Sigmoid colon (tissue), 7 donors: ENCODE data around the gene SPRTN. TPM values are rescaled to one million over a fixed set of nuclear protein-coding genes. Genes with fewer than 3 reads are reported as not detected.

Experiments
- DNase-seq: peaks from one replicate; pipeline ENCODE4 v3.0.0-alpha.2; 2019
- H3K27ac ChIP-seq, 4 donors: fragments of 200-600 bp; sonication (generic); one replicate each; pipeline ENCODE4 v1.5.1; 2016 to 2019; ENCODE audit warnings: mild to moderate bottlenecking in 1 of 4
- H3K27me3 ChIP-seq, 3 donors: fragments of 200-600 bp; sonication (generic); one replicate each; pipeline ENCODE4 v1.5.1; 2019; ENCODE audit warnings: mild to moderate bottlenecking in 1 of 3
- H3K36me3 ChIP-seq, 4 donors: fragments of 200-600 bp; sonication (generic); one replicate each; pipeline ENCODE4 v1.5.1; 2016 to 2019
- H3K4me1 ChIP-seq, 4 donors: fragments of 200-600 bp; sonication (generic); one replicate each; pipeline ENCODE4 v1.5.1; 2017 to 2019
- H3K4me3 ChIP-seq, 4 donors: fragments of 200-600 bp; sonication (generic); one replicate each; pipeline ENCODE4 v1.5.1; 2017 to 2019; ENCODE audit warnings: mild to moderate bottlenecking in 2 of 4, moderate library complexity in 1 of 4
- H3K9me3 ChIP-seq, 4 donors: fragments of 200-600 bp in 3 of 4; sonication (generic) in 3 of 4; one replicate each; pipeline versions ENCODE4 v1.5.1 to v1.6.1; 2013 to 2019
- CTCF ChIP-seq, 4 experiments: fragments of 450-650 bp in 3 of 4; fragments of 200-600 bp in 1 of 4; IDR thresholded peaks; one replicate each; pipeline ENCODE4 v1.5.1; 2016 to 2019; ENCODE audit warnings: antibody characterized with exemption in 4 of 4, mild to moderate bottlenecking in 3 of 4, moderate library complexity in 2 of 4
- EP300 ChIP-seq, 4 donors: sonication (generic); formaldehyde crosslinking; IDR thresholded peaks; one replicate each; pipeline ENCODE4 v1.6.1; 2017; ENCODE audit warnings: antibody characterized with exemption in 4 of 4
- POLR2A ChIP-seq, 2 donors: fragments of 450-650 bp; IDR thresholded peaks; one replicate each; pipeline ENCODE4 v1.6.1; 2016; ENCODE audit warnings: antibody characterized with exemption in 2 of 2, mild to moderate bottlenecking in 2 of 2, moderate library complexity in 2 of 2
- POLR2AphosphoS5 ChIP-seq, 4 donors: sonication (generic); formaldehyde crosslinking; IDR thresholded peaks; one replicate each; pipeline ENCODE4 v1.6.1; 2017; ENCODE audit warnings: antibody characterized with exemption in 4 of 4
- WGBS, 2 donors: extraction: QIAGEN DNeasy Blood & Tissue Kit; methylation state at CpG; one replicate each; pipeline ENCODE4 v1.1.7; 2013; 5-methylcytosine and 5-hydroxymethylcytosine counted together
- intact Hi-C: fragments of 100-400 bp; cut with DNase I; formaldehyde crosslinking; loops from one replicate; pipeline ENCODE4 v1.15.1; 2023
- polyA plus RNA-seq, 3 donors: library from polyadenylated mRNA; stranded (reverse); fragments of 200-250 nt; gene quantifications; one replicate each; pipeline ENCODE4 v1.2.3, GENCODE V29; 2013
- total RNA-seq, 4 donors: library from RNA; depleted of rRNA; stranded (reverse); fragments of >200 nt; gene quantifications; one replicate each; pipeline ENCODE4 v1.1.0, GENCODE V29; 2016
- donor health status: healthy with polysubstance abuse.
- donor health status: Bipolar disorder and iron deficiency.
- donor health status: healthy.

Gene SPRTN
- total and polyA plus RNA-seq, 7 donors, result 5.2 to 16.1 (median 10.5) TPM

- Histone ChIP-seq H3K27ac (peak overlapping the region in 2 of 4 donors; percentile 2 to 27), H3K4me3 (no peak overlapping the region), H3K9me3 (no peaks in the 10 kb centered on the region), H3K27me3 (no peaks in the 10 kb centered on the region), H3K4me1 (peaks cover 0 to 79% (median 32%) of the 10 kb centered on the region in 4 donors), H3K36me3 (no peaks in the 10 kb centered on the region)
- 65 to 77% methylated on average over 5 of the region's 5 CpGs for WGBS, 2 donors
- TF ChIP-seq CTCF (IDR thresholded peaks at IDR 0.05) (no peak), POLR2A (IDR thresholded peaks at IDR 0.05) (no peak), POLR2AphosphoS5 (IDR thresholded peaks at IDR 0.05) (no peak), EP300 (IDR thresholded peaks at IDR 0.05) (no peak)
- intact Hi-C loops, result loop anchor here (5.0 kb wide), 1 partner anchor 39 kb away; the partner anchor contains the start of gene EGLN1
- no peak for DNase-seq
Observed at GRCh38 chr1:231383159-231383860, 45.2 kb downstream of the SPRTN start.

GRCh38 chr1:231384696-231385415 is 46.8 kb downstream of the SPRTN start:
- Histone ChIP-seq H3K27ac (no peak overlapping the region), H3K36me3 (no peaks in the 10 kb centered on the region), H3K4me3 (no peak overlapping the region), H3K9me3 (no peaks in the 10 kb centered on the region), H3K27me3 (no peaks in the 10 kb centered on the region), H3K4me1 (peaks cover 0 to 80% (median 33%) of the 10 kb centered on the region in 4 donors)
- no peak for DNase-seq
- 96 to 98% methylated on average over 6 of the region's 6 CpGs for WGBS, 2 donors
- intact Hi-C loops, result loop anchor here (5.0 kb wide), 1 partner anchor 37 kb away; the partner anchor contains the start of gene EGLN1
- TF ChIP-seq POLR2AphosphoS5 (IDR thresholded peaks at IDR 0.05) (no peak), EP300 (IDR thresholded peaks at IDR 0.05) (no peak), CTCF (IDR thresholded peaks at IDR 0.05) (no peak)

- TF ChIP-seq POLR2AphosphoS5 (IDR thresholded peaks at IDR 0.05), result no peak
- TF ChIP-seq CTCF (IDR thresholded peaks at IDR 0.05), result no peak
- TF ChIP-seq EP300 (IDR thresholded peaks at IDR 0.05), result no peak
- TF ChIP-seq POLR2A (IDR thresholded peaks at IDR 0.05), result no peak
- intact Hi-C loops, result no loop called here
- Histone ChIP-seq H3K9me3 (no peaks in the 10 kb centered on the region), H3K27me3 (no peaks in the 10 kb centered on the region), H3K4me1 (peaks cover 0 to 80% (median 36%) of the 10 kb centered on the region in 4 donors), H3K4me3 (no peak overlapping the region), H3K36me3 (no peaks in the 10 kb centered on the region), H3K27ac (no peak overlapping the region)
- DNase-seq, result no peak
- 77 to 83% methylated on average over 2 of the region's 2 CpGs for WGBS, 2 donors
Observed at GRCh38 chr1:231385416-231385748, 47.3 kb downstream of the SPRTN start.

GRCh38 chr1:231386466-231386865 is 48.4 kb downstream of the SPRTN start:
- Histone ChIP-seq H3K4me3 (no peak overlapping the region), H3K27ac (no peak overlapping the region), H3K27me3 (no peaks in the 10 kb centered on the region), H3K4me1 (peaks cover 0 to 78% (median 37%) of the 10 kb centered on the region in 4 donors), H3K36me3 (no peaks in the 10 kb centered on the region), H3K9me3 (no peaks in the 10 kb centered on the region)
- intact Hi-C loops, result no loop called here
- DNase-seq, result no peak
- no peak for TF ChIP-seq POLR2A (IDR thresholded peaks at IDR 0.05)

- H3K4me1 ChIP-seq, result peaks cover 0 to 66% (median 26%) of the 10 kb centered on the region in 4 donors
- H3K4me3 ChIP-seq, result no peak overlapping the region
- H3K36me3 ChIP-seq, result no peaks in the 10 kb centered on the region
- intact Hi-C loops, result no loop called here
- no peak for DNase-seq
- WGBS, 2 donors, result 93 to 95% methylated on average over 5 of the region's 5 CpGs
- H3K9me3 ChIP-seq, result no peaks in the 10 kb centered on the region
- no peak overlapping the region for H3K27ac ChIP-seq
- no peaks in the 10 kb centered on the region for H3K27me3 ChIP-seq
- TF ChIP-seq POLR2AphosphoS5 (IDR thresholded peaks at IDR 0.05) (no peak), EP300 (IDR thresholded peaks at IDR 0.05) (no peak), CTCF (IDR thresholded peaks at IDR 0.05) (no peak), POLR2A (IDR thresholded peaks at IDR 0.05) (no peak)
Observed at GRCh38 chr1:231387770-231388669, 49.9 kb downstream of the SPRTN start.
